ENCODE measurements around the gene CSKMT.
"Not testable (repeated sequence)": the region's sequence is repeated elsewhere in the genome, so short reads cannot be mapped to it uniquely, and the experiment has no call there.

Gene CSKMT

GRCh38 chr11:62647609-62648005 is 17.5 kb upstream of the CSKMT start:
- DNase-seq (ENCODE audit: low read depth, low spot score) = no peak
- no peak for TF ChIP-seq CTCF (IDR thresholded peaks at IDR 0.05; ENCODE audit: low read depth, low read length)
- in situ Hi-C loops (cut with HindIII; ENCODE audit: low sequenced_read_pairs) = no loop called here
- no peak overlapping the region for H3K4me3 ChIP-seq (ENCODE audit: low read depth, low read length)

- TF ChIP-seq CTCF (IDR thresholded peaks at IDR 0.05; ENCODE audit: low read depth, low read length) = no peak
- no peak for DNase-seq (ENCODE audit: low read depth, low spot score)
- no peak overlapping the region for H3K4me3 ChIP-seq (ENCODE audit: low read depth, low read length)
- in situ Hi-C loops (cut with HindIII; ENCODE audit: low sequenced_read_pairs) = no loop called here
These were observed 16.7 kb upstream of the CSKMT start for GRCh38 chr11:62648185-62648966.

DNA sequence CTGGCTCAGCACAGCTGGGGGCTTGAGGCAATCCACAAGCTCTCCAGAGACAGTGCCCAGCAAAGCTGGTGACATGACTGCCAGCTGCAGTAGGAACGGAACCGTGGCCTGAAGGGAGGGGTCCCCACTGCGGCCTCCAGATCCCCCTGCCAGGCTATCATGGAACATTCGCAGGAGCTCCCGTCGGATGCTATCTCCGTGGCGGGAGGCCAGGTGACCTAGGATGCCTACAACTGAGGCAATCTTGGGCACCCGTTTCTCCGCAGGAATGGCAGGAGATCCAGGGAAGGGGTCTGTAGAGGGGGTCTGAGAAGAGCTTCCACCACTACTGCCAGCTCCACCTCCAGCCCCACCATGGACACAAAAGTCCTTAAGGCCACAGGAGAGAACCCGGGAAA is 16.1 kb upstream of the CSKMT start:
- TF ChIP-seq CTCF (IDR thresholded peaks at IDR 0.05; ENCODE audit: low read depth, low read length) = no peak
- DNase-seq (ENCODE audit: low read depth, low spot score) = no peak
- H3K4me3 ChIP-seq (ENCODE audit: low read depth, low read length) = no peak overlapping the region
- in situ Hi-C loops (cut with HindIII; ENCODE audit: low sequenced_read_pairs) = no loop called here

DNA sequence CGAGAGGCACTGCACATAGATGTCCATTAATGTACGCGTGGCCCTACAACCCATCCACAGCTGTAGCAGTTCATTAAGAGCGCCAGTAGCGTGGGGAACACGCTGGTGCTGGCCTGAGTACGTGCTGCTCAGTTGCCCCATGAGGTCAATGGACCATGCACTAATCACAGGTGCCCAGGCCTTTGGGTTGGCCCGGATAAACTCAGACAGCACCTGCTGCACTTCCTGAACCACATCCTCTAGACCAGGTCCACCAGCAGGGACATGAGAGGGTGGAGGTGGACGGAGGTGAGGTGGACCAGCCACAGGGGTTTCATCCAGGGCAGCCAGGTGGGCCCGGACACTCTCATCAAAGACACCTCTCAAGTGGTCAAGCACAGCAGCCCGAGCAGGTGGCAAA is 15.6 kb upstream of the CSKMT start:
- TF ChIP-seq CTCF (IDR thresholded peaks at IDR 0.05; ENCODE audit: low read depth, low read length) = no peak
- no peak for DNase-seq (ENCODE audit: low read depth, low spot score)
- H3K4me3 ChIP-seq (ENCODE audit: low read depth, low read length) = no peak overlapping the region
- in situ Hi-C loops (cut with HindIII; ENCODE audit: low sequenced_read_pairs) = no loop called here

DNA sequence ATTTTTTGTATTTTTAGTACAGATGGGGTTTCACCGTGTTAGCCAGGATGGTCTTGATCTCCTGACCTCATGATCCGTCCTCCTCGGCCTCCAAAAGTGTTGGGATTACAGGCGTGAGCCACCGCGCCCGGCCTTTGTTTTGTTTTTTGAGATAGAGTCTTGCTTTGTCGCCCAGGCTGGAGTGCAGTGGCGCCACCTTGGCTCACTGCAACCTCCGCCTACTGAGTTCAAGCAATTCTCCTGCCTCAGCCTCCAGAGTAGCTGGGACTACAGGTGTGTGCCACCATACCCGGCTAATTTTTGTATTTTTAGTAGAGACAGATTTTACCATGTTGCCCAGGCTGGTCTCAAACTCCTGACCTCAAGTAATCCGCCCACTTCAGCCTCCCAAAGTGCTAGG is 14.8 kb upstream of the CSKMT start:
- DNase-seq (ENCODE audit: low read depth, low spot score); in situ Hi-C loops (cut with HindIII; ENCODE audit: low sequenced_read_pairs): not testable (repeated sequence)

DNA sequence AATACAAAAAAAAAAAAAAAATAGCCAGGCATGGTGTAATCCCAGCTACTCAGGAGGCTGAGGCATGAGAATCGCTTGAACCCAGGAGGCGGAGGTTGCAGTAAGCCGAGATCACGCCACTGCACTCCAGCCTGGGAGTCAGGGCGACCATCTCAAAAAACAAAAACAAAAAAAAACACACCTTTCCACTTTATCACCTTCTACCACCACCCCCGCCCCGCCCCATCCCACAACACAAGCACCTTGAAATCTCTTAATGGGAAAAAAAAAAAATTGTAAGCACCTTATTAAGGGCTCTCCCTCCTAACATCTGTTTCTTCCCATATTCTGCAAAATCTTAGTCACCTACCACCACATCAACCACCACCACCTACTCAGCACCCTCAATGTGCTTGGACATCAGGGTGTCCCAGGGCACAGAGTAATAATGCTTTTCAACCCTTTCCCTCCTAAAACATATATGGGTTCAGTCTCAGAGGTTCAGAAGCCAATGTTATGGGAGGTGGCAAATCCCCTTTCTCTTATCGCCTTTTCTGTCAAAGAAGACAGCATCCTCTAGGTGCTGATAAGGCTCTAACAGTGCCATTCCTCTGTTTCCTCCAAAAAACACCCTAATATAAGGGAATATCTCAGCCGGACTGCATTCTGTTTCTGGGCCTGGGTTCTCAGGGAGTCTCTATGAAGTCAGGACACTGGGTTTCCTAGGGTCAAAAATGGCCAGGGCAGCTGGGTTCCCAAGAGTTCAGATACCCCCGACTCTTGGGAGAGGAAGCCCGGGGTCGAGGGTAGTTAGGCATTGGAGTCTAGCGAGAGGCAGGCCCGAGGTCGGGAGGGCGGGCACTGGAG is 12.7 kb upstream of the CSKMT start:
- H3K4me3 ChIP-seq (ENCODE audit: low read depth, low read length) = peak overlapping the region; percentile 80
- TF ChIP-seq CTCF (IDR thresholded peaks at IDR 0.05; ENCODE audit: low read depth, low read length) = no peak
- in situ Hi-C loops (cut with HindIII; ENCODE audit: low sequenced_read_pairs) = no loop called here
- DNase-seq (ENCODE audit: low read depth, low spot score) = no peak

More for the DNA sequence above, 14.8 kb upstream of the CSKMT start:
- not testable (repeated sequence) for H3K4me3 ChIP-seq (ENCODE audit: low read depth, low read length)

DNA sequence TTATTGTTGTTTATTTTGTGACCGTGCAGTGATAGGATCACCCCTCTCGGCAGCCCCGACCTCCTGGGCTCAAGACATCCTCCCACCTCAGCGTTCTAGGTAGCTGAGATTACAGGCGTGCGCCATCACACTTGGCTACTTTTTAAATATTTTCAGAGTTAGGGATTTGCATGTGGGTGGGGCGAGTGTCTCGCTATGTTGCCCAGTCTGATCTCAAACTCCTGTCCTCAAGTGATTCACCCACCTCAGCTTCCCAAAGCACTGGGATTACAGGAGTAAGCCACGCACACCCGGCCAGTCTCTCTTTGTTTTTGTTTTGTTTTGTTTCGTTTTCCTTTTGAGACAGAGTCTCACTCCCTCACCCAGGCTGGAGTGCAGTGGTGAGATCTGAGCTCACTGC is 10.8 kb upstream of the CSKMT start:
- in situ Hi-C loops (cut with HindIII; ENCODE audit: low sequenced_read_pairs) = no loop called here
- no peak for DNase-seq (ENCODE audit: low read depth, low spot score)
- no peak for TF ChIP-seq CTCF (IDR thresholded peaks at IDR 0.05; ENCODE audit: low read depth, low read length)
- H3K4me3 ChIP-seq (ENCODE audit: low read depth, low read length) = no peak overlapping the region

Data from astrocyte of the spinal cord (primary cell).